ENCODE data around the gene MTHFD1L. TPM values are rescaled to one million over a fixed set of nuclear protein-coding genes. Genes with fewer than 3 reads are reported as not detected.

MTHFD1L gene
- total RNA-seq, 2 donors from 2014 or later, result 9.2 to 23.3 TPM

- Histone ChIP-seq H3K4me1 (no peaks in the 10 kb centered on the region), H3K36me3 (no peaks in the 10 kb centered on the region), H3K9ac (ENCODE audit: low read depth in 2 of 2, low read length in 2 of 2) (no peak overlapping the region), H3K9me3 (no peaks in the 10 kb centered on the region), H3K4me3 (no peak overlapping the region), H3K27ac (no peak overlapping the region), H3K27me3 (no peaks in the 10 kb centered on the region)
- intact Hi-C loops (cut with DNase I), result no loop called here
- no peak for TF ChIP-seq CTCF (IDR thresholded peaks at IDR 0.05)
- no peak for DNase-seq
Observed at GRCh38 chr6:150863213-150863928, 2.1 kb upstream of the MTHFD1L start.

GRCh38 chr6:150865043-150865405 is 478 bp upstream of the MTHFD1L start:
- H3K4me3 ChIP-seq, result peak overlapping the region; percentile 95
- no peaks in the 10 kb centered on the region for H3K4me1 ChIP-seq
- H3K27me3 ChIP-seq, result no peaks in the 10 kb centered on the region
- H3K9me3 ChIP-seq, result no peaks in the 10 kb centered on the region
- no peak for DNase-seq
- intact Hi-C loops (cut with DNase I), result no loop called here
- no peak for TF ChIP-seq CTCF (IDR thresholded peaks at IDR 0.05)
- peak overlapping the region; percentile 68 to 80 for H3K9ac ChIP-seq (ENCODE audit: low read depth in 2 of 2, low read length in 2 of 2)
- H3K27ac ChIP-seq, result peak overlapping the region; percentile 78
- H3K36me3 ChIP-seq, result no peaks in the 10 kb centered on the region

GRCh38 chr6:150866147-150866990 is 867 bp downstream of the MTHFD1L start:
- TF ChIP-seq CTCF (IDR thresholded peaks at IDR 0.05), result no peak
- intact Hi-C loops (cut with DNase I), result no loop called here
- H3K9me3 ChIP-seq, result no peaks in the 10 kb centered on the region
- no peaks in the 10 kb centered on the region for H3K27me3 ChIP-seq
- no peaks in the 10 kb centered on the region for H3K36me3 ChIP-seq
- peak overlapping the region; percentile 57 to 80 for H3K9ac ChIP-seq (ENCODE audit: low read depth in 2 of 2, low read length in 2 of 2)
- H3K4me3 ChIP-seq, result peak overlapping the region; percentile 95
- peak; percentile 84 for DNase-seq
- no peaks in the 10 kb centered on the region for H3K4me1 ChIP-seq
- peak overlapping the region; percentile 78 for H3K27ac ChIP-seq

GRCh38 chr6:150866991-150867501 is 1.5 kb downstream of the MTHFD1L start:
- Histone ChIP-seq H3K4me1 (no peaks in the 10 kb centered on the region), H3K36me3 (no peaks in the 10 kb centered on the region), H3K9ac (ENCODE audit: low read depth in 2 of 2, low read length in 2 of 2) (peak overlapping the region; percentile 57 to 80), H3K27ac (peak overlapping the region; percentile 78), H3K9me3 (no peaks in the 10 kb centered on the region), H3K27me3 (no peaks in the 10 kb centered on the region), H3K4me3 (peak overlapping the region; percentile 95)
- TF ChIP-seq CTCF (IDR thresholded peaks at IDR 0.05), result no peak
- no peak for DNase-seq
- intact Hi-C loops (cut with DNase I), result no loop called here

GRCh38 chr6:150868759-150869158 is 3.3 kb downstream of the MTHFD1L start:
- Histone ChIP-seq H3K4me3 (no peak overlapping the region), H3K9me3 (no peaks in the 10 kb centered on the region), H3K9ac (ENCODE audit: low read depth in 2 of 2, low read length in 2 of 2) (no peak overlapping the region), H3K4me1 (no peaks in the 10 kb centered on the region), H3K36me3 (no peaks in the 10 kb centered on the region), H3K27me3 (no peaks in the 10 kb centered on the region), H3K27ac (no peak overlapping the region)
- intact Hi-C loops (cut with DNase I), result no loop called here
- no peak for TF ChIP-seq CTCF (IDR thresholded peaks at IDR 0.05)
- no peak for DNase-seq

Data from colonic mucosa (tissue), 4 donors.